GM12873 (cell line): Measurements from ENCODE around the gene SMAD3.
A peak's percentile ranks its signal among the peaks of the same experiment; 100 is the strongest.

Source experiments
- CTCF ChIP-seq: IDR thresholded peaks from 2 replicates; pipeline ENCODE4 v1.5.1; 2012; ENCODE audit warnings: low read depth, mild to moderate bottlenecking, moderate library complexity, low read length, control low read depth; ENCODE audit not compliant: insufficient read depth; ENCODE audit errors: missing control alignments

SMAD3 gene

GRCh38 chr15:67072958-67073357 is 7.6 kb downstream of the SMAD3 start:
- TF ChIP-seq CTCF = no peak

GRCh38 chr15:67074886-67075229 is 9.5 kb downstream of the SMAD3 start:
- TF ChIP-seq CTCF = no peak

GRCh38 chr15:67076147-67076843 is 10.9 kb downstream of the SMAD3 start:
- no peak for TF ChIP-seq CTCF

- no peak for TF ChIP-seq CTCF
Measured at GRCh38 chr15:67077641-67078215, 12.3 kb downstream of the SMAD3 start.

- TF ChIP-seq CTCF = no peak
Measured at GRCh38 chr15:67079361-67079760, 14.0 kb downstream of the SMAD3 start.

- TF ChIP-seq CTCF = no peak
Measured at GRCh38 chr15:67080118-67080899, 14.9 kb downstream of the SMAD3 start.

- peak; percentile 60 for TF ChIP-seq CTCF
Measured at GRCh38 chr15:67080900-67081431, 15.6 kb downstream of the SMAD3 start.
